ENCODE measurements around the gene HCN4.
A peak's percentile ranks its signal among the peaks of the same experiment; 100 is the strongest.

Gene HCN4

GRCh38 chr15:73354241-73354640, 14.5 kb downstream of the HCN4 start:
- Mint-ChIP-seq H3K27ac (ENCODE audit: low read depth) (no peak overlapping the region), H3K9me3 (no peaks in the 10 kb centered on the region), H3K27me3 (peaks cover 39% of the 10 kb centered on the region), H3K4me3 (no peak overlapping the region), H3K4me1 (peaks cover 5% of the 10 kb centered on the region), H3K36me3 (ENCODE audit: insufficient read depth) (no peaks in the 10 kb centered on the region)
- ATAC-seq (replicated peaks; ENCODE audit: extremely low read depth, poor library complexity, severe bottlenecking) (no peak), DNase-seq (ENCODE audit: low spot score in 2 of 2) (no peak)

- peaks cover 3% of the 10 kb centered on the region for H3K4me1 Mint-ChIP-seq
- H3K9me3 Mint-ChIP-seq = no peaks in the 10 kb centered on the region
- H3K36me3 Mint-ChIP-seq (ENCODE audit: insufficient read depth) = no peaks in the 10 kb centered on the region
- no peak for ATAC-seq (replicated peaks; ENCODE audit: extremely low read depth, poor library complexity, severe bottlenecking)
- DNase-seq (ENCODE audit: low spot score in 2 of 2) = no peak
- no peak overlapping the region for H3K4me3 Mint-ChIP-seq
- no peak overlapping the region for H3K27ac Mint-ChIP-seq (ENCODE audit: low read depth)
- peaks cover 34% of the 10 kb centered on the region for H3K27me3 Mint-ChIP-seq
Observed at GRCh38 chr15:73353734-73354133, 15.0 kb downstream of the HCN4 start.

DNA sequence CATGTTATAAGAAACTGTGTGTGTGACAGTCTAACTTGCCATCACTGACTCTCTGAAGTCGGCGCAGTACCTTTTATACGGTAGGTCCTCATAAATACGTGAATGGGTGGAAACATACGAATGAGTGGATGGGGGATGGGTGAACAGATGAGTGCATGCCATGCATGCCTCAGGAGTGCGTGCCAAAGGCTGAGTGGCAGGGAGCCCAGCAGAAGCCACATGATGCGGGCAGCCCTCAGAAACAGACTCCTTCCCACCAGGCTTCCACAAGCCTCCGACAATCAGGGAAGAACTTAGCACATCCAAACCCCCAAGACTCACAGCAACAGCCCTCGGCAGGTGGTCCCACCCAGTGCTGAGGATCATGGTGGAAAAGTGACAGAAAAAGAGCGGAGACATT, 16.7 kb downstream of the HCN4 start:
- H3K9me3 Mint-ChIP-seq = no peaks in the 10 kb centered on the region
- no peaks in the 10 kb centered on the region for H3K4me1 Mint-ChIP-seq
- H3K36me3 Mint-ChIP-seq (ENCODE audit: insufficient read depth) = no peaks in the 10 kb centered on the region
- H3K27ac Mint-ChIP-seq (ENCODE audit: low read depth) = no peak overlapping the region
- H3K27me3 Mint-ChIP-seq = peaks cover 17% of the 10 kb centered on the region
- H3K4me3 Mint-ChIP-seq = no peak overlapping the region
- ATAC-seq (replicated peaks; ENCODE audit: extremely low read depth, poor library complexity, severe bottlenecking) (no peak), DNase-seq (ENCODE audit: low spot score in 2 of 2) (no peak)

DNA sequence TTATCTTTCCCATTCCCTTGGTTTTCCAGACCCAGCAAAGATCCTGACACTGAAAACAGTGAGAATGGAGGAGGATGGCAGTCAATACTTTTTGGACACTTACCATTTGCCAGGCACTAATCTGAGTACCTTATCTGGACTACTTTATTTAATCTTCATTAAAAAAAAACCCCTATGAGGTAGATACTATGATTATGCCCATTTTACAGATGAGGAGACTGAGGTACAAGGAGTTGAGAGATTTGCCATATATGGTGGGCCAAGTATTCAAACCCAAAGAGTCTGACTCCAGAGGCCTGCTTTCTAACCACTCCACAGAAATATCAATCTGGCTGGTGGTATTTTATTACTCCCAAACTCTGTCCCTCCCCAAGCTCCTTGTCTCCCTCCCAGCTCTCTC, 19.6 kb downstream of the HCN4 start:
- no peak overlapping the region for H3K4me3 Mint-ChIP-seq
- no peaks in the 10 kb centered on the region for H3K9me3 Mint-ChIP-seq
- no peak overlapping the region for H3K27ac Mint-ChIP-seq (ENCODE audit: low read depth)
- no peak for ATAC-seq (replicated peaks; ENCODE audit: extremely low read depth, poor library complexity, severe bottlenecking)
- H3K4me1 Mint-ChIP-seq = no peaks in the 10 kb centered on the region
- H3K27me3 Mint-ChIP-seq = no peaks in the 10 kb centered on the region
- no peaks in the 10 kb centered on the region for H3K36me3 Mint-ChIP-seq (ENCODE audit: insufficient read depth)
- DNase-seq (ENCODE audit: low spot score in 2 of 2) = no peak

DNA sequence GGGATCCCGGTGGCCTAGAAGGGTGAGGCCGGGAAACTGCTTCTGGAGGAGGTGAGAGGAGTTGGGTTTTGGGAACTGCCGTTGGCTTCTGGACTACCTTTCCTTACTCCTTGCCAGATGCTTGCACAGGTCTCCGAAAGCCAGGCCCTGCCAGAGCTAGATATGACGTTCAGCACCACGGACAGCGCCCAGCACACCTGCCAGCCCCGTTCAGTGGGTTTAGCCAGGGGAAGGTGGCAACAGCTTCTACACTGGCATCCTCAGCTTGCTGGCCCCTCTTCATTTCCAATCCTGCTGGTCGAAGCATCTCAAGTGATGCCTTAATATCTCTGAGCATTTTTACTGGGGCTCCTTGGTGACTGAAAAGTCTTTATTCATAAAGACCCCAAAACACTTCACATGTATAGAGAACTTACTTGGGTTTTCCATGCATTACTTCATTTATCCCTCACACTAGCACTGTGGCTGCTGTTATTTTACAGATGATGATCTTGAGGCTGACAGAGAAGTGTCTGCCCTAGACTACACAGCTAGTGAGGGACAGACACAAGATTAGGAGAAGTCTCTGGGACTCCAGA, 21.9 kb downstream of the HCN4 start:
- H3K4me1 Mint-ChIP-seq = no peaks in the 10 kb centered on the region
- ATAC-seq (replicated peaks; ENCODE audit: extremely low read depth, poor library complexity, severe bottlenecking) (no peak), DNase-seq (ENCODE audit: low spot score in 2 of 2) (peak; percentile 29 to 54)
- no peaks in the 10 kb centered on the region for H3K36me3 Mint-ChIP-seq (ENCODE audit: insufficient read depth)
- peaks cover 20% of the 10 kb centered on the region for H3K27me3 Mint-ChIP-seq
- no peak overlapping the region for H3K4me3 Mint-ChIP-seq
- no peaks in the 10 kb centered on the region for H3K9me3 Mint-ChIP-seq
- H3K27ac Mint-ChIP-seq (ENCODE audit: low read depth) = no peak overlapping the region

DNA sequence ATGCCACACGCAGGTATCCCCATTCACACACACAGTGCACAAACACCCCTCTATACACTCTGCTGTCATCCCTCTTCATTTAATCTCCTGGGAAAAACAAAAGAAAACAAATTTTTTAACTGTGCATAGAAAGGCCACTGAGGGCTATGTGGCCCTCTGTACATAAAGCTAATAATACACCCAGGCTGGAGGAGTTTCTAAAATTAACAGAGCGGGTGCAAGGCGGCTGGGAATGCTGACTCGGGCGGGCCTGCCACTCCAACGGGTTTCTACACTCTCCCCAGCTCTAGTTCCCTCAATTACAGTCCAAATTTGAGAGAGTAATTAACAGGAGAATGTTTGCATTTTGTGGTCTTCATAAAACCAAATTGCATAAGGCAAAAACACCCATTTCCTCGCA, 23.1 kb downstream of the HCN4 start:
- Mint-ChIP-seq H3K4me1 (no peaks in the 10 kb centered on the region), H3K27ac (ENCODE audit: low read depth) (no peak overlapping the region), H3K9me3 (no peaks in the 10 kb centered on the region), H3K36me3 (ENCODE audit: insufficient read depth) (no peaks in the 10 kb centered on the region), H3K27me3 (peaks cover 20% of the 10 kb centered on the region), H3K4me3 (no peak overlapping the region)
- ATAC-seq (replicated peaks; ENCODE audit: extremely low read depth, poor library complexity, severe bottlenecking) (no peak), DNase-seq (ENCODE audit: low spot score in 2 of 2) (no peak)

- Mint-ChIP-seq H3K27me3 (peaks cover 20% of the 10 kb centered on the region), H3K4me3 (no peak overlapping the region), H3K27ac (ENCODE audit: low read depth) (no peak overlapping the region), H3K36me3 (ENCODE audit: insufficient read depth) (no peaks in the 10 kb centered on the region), H3K4me1 (no peaks in the 10 kb centered on the region), H3K9me3 (no peaks in the 10 kb centered on the region)
- ATAC-seq (replicated peaks; ENCODE audit: extremely low read depth, poor library complexity, severe bottlenecking) (no peak), DNase-seq (ENCODE audit: low spot score in 2 of 2) (no peak)
Observed at GRCh38 chr15:73344056-73344455, 24.7 kb downstream of the HCN4 start.

DNA sequence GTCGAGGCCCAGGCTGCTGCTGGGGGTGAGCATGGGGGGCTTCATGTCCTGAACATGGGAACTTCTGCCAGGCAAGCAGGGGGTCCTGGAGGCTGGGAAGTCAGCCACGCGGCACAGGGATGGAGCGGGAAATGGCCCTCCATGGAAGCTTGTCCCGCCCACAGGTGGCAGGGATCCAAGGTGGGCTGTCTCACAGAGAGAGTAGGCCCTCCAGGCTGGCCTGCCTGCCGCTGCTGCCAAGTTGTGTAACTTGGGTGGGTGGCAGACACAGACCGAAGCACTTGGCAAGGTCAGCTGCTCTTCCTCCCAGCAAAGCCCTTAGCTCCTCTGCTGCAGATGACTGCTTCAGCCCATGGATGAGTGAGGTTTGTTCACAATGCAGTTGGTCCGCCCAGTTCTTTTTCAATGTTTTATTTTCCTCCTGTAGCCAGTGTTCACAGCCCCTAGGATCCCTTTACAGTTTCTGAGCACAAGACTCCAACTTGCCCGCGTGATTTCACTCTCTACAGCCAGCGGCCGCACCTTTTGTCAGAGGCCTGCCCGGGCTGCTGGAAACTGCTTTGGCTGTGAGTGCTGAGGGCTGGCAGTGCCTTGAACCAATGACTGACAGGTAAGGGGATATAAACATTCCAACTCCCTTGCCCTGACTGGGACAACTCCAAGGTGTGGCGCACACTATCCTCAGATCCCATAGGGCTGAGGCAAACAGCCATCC, 26.7 kb downstream of the HCN4 start:
- no peaks in the 10 kb centered on the region for H3K9me3 Mint-ChIP-seq
- no peak for ATAC-seq (replicated peaks; ENCODE audit: extremely low read depth, poor library complexity, severe bottlenecking)
- H3K27me3 Mint-ChIP-seq = peaks cover 20% of the 10 kb centered on the region
- H3K36me3 Mint-ChIP-seq (ENCODE audit: insufficient read depth) = no peaks in the 10 kb centered on the region
- no peak overlapping the region for H3K27ac Mint-ChIP-seq (ENCODE audit: low read depth)
- DNase-seq (ENCODE audit: low spot score in 2 of 2) = no peak
- no peak overlapping the region for H3K4me3 Mint-ChIP-seq
- no peaks in the 10 kb centered on the region for H3K4me1 Mint-ChIP-seq

GRCh38 chr15:73340502-73341192, 28.1 kb downstream of the HCN4 start:
- no peaks in the 10 kb centered on the region for H3K9me3 Mint-ChIP-seq
- no peak overlapping the region for H3K4me3 Mint-ChIP-seq
- H3K27ac Mint-ChIP-seq (ENCODE audit: low read depth) = no peak overlapping the region
- no peaks in the 10 kb centered on the region for H3K4me1 Mint-ChIP-seq
- ATAC-seq (replicated peaks; ENCODE audit: extremely low read depth, poor library complexity, severe bottlenecking) (no peak), DNase-seq (ENCODE audit: low spot score in 2 of 2) (no peak)
- no peaks in the 10 kb centered on the region for H3K36me3 Mint-ChIP-seq (ENCODE audit: insufficient read depth)
- peaks cover 26% of the 10 kb centered on the region for H3K27me3 Mint-ChIP-seq

DNA sequence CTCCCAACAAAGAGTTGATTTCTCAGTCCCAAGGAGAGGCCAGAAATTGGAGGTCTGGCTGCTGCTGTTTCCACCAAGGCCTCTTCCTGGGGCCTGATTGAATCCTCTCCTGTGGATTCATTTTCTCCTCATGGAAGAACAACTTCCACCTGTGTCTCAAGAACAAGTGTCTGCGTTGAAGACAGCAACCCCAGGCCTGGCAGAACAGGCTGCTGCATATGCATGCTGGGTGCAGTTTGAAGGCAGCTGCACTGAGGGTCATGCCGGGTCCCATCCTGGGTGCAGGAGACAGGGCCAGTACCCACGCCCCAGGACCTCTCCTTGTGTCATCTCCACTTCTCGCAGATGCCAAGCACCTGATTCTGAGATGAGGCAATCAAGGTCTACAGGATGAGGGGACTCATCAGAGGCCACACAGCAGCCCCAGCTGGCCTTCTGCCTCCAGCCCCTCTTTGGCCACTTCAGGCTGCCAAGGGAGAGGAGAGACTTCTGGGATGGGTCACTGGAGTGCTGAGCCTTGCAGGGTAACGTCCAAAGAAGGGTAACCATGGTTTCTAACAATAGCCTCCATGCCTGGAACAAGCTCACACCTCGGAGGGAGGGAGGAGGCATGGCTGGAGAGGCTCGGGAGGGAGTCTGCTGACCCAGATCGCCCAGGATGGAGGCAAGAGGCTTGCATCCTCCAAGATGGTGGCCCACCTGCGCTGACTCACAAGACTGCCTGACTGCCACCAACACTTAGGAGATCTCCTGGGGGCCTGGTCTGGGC, 30.0 kb downstream of the HCN4 start:
- Mint-ChIP-seq H3K27me3 (peaks cover 22% of the 10 kb centered on the region), H3K4me1 (no peaks in the 10 kb centered on the region), H3K27ac (ENCODE audit: low read depth) (no peak overlapping the region), H3K9me3 (no peaks in the 10 kb centered on the region), H3K4me3 (no peak overlapping the region), H3K36me3 (ENCODE audit: insufficient read depth) (no peaks in the 10 kb centered on the region)
- no peak for ATAC-seq (replicated peaks; ENCODE audit: extremely low read depth, poor library complexity, severe bottlenecking)
- DNase-seq (ENCODE audit: low spot score in 2 of 2) = no peak

GRCh38 chr15:73338058-73338457, 30.7 kb downstream of the HCN4 start:
- no peak overlapping the region for H3K4me3 Mint-ChIP-seq
- no peak overlapping the region for H3K27ac Mint-ChIP-seq (ENCODE audit: low read depth)
- H3K36me3 Mint-ChIP-seq (ENCODE audit: insufficient read depth) = no peaks in the 10 kb centered on the region
- no peak for DNase-seq (ENCODE audit: low spot score in 2 of 2)
- no peaks in the 10 kb centered on the region for H3K4me1 Mint-ChIP-seq
- no peak for ATAC-seq (replicated peaks; ENCODE audit: extremely low read depth, poor library complexity, severe bottlenecking)
- no peaks in the 10 kb centered on the region for H3K9me3 Mint-ChIP-seq
- H3K27me3 Mint-ChIP-seq = peaks cover 15% of the 10 kb centered on the region

GRCh38 chr15:73337187-73337586, 31.6 kb downstream of the HCN4 start:
- no peaks in the 10 kb centered on the region for H3K36me3 Mint-ChIP-seq (ENCODE audit: insufficient read depth)

More at GRCh38 chr15:73337187-73337586, 31.6 kb downstream of the HCN4 start:
- Mint-ChIP-seq H3K9me3 (no peaks in the 10 kb centered on the region), H3K4me3 (no peak overlapping the region), H3K4me1 (no peaks in the 10 kb centered on the region), H3K27me3 (peaks cover 6% of the 10 kb centered on the region), H3K27ac (ENCODE audit: low read depth) (no peak overlapping the region)
- no peak for DNase-seq (ENCODE audit: low spot score in 2 of 2)
- ATAC-seq (replicated peaks; ENCODE audit: extremely low read depth, poor library complexity, severe bottlenecking) = no peak

Data from central memory CD8-positive, alpha-beta T cell (primary cell).